Right kidney (tissue), 9 donors: Measurements from ENCODE around the gene C19orf25.
A peak's percentile ranks its signal among the peaks of the same experiment; 100 is the strongest.
"Not testable (repeated sequence)": the region's sequence is repeated elsewhere in the genome, so short reads cannot be mapped to it uniquely, and the experiment has no call there.

Source experiments
- DNase-seq: peaks from one replicate; pipeline ENCODE4 v3.0.0-alpha.2; 2016
- long read RNA-seq, 8 donors: transcript quantifications; one replicate each; lab custom pipeline, GENCODE V29; 2026

Gene C19orf25
- long read RNA-seq, donor 1, transcript C19orf25-211 (1 exons, 2,314 nt) = minor isoform, 13 of 50 reads
- long read RNA-seq, donor 1, transcript C19orf25-203 (3 exons, 1,837 nt) = major isoform, 23 of 50 reads
- long read RNA-seq, donor 1, transcript C19orf25-202 (2 exons, 2,403 nt) = minor isoform, 6 of 50 reads
- long read RNA-seq, donor 1, partial matches to known transcripts = 0 of 50 reads
- long read RNA-seq, donor 1, other reads (novel, unspliced or antisense) = 0 of 50 reads
- long read RNA-seq, donor 2, transcript C19orf25-211 (1 exons, 2,314 nt) = minor isoform, 7 of 57 reads
- long read RNA-seq, donor 2, transcript C19orf25-203 (3 exons, 1,837 nt) = major isoform, 15 of 57 reads
- long read RNA-seq, donor 2, partial matches to known transcripts = 28 of 57 reads
- long read RNA-seq, donor 2, other reads (novel, unspliced or antisense) = 0 of 57 reads
- long read RNA-seq, donor 3, transcript C19orf25-211 (1 exons, 2,314 nt) = major isoform, 5 of 12 reads
- long read RNA-seq, donor 3, partial matches to known transcripts = 0 of 12 reads
- long read RNA-seq, donor 3, other reads (novel, unspliced or antisense) = 0 of 12 reads
- long read RNA-seq, donor 4, transcript C19orf25-211 (1 exons, 2,314 nt) = minor isoform, 5 of 17 reads
- long read RNA-seq, donor 4, transcript C19orf25-203 (3 exons, 1,837 nt) = major isoform, 8 of 17 reads
- long read RNA-seq, donor 4, partial matches to known transcripts = 0 of 17 reads
- long read RNA-seq, donor 4, other reads (novel, unspliced or antisense) = 0 of 17 reads
- long read RNA-seq, donor 5, transcript C19orf25-203 (3 exons, 1,837 nt) = major isoform, 14 of 28 reads
- long read RNA-seq, donor 5, transcript C19orf25-211 (1 exons, 2,314 nt) = minor isoform, 7 of 28 reads
- long read RNA-seq, donor 5, partial matches to known transcripts = 0 of 28 reads
- long read RNA-seq, donor 5, other reads (novel, unspliced or antisense) = 0 of 28 reads
- long read RNA-seq, donor 6, transcript C19orf25-202 (2 exons, 2,403 nt) = minor isoform, 7 of 97 reads
- long read RNA-seq, donor 6, transcript C19orf25-203 (3 exons, 1,837 nt) = major isoform, 22 of 97 reads
- long read RNA-seq, donor 6, transcript C19orf25-211 (1 exons, 2,314 nt) = minor isoform, 15 of 97 reads
- long read RNA-seq, donor 6, partial matches to known transcripts = 38 of 97 reads
- long read RNA-seq, donor 6, other reads (novel, unspliced or antisense) = 14 of 97 reads
- long read RNA-seq, donor 7 = 0 reads
- long read RNA-seq, donor 8, transcript C19orf25-203 (3 exons, 1,837 nt) = major isoform, 15 of 24 reads
- long read RNA-seq, donor 8, transcript C19orf25-211 (1 exons, 2,314 nt) = minor isoform, 5 of 24 reads
- long read RNA-seq, donor 8, partial matches to known transcripts = 0 of 24 reads
- long read RNA-seq, donor 8, other reads (novel, unspliced or antisense) = 0 of 24 reads

DNA sequence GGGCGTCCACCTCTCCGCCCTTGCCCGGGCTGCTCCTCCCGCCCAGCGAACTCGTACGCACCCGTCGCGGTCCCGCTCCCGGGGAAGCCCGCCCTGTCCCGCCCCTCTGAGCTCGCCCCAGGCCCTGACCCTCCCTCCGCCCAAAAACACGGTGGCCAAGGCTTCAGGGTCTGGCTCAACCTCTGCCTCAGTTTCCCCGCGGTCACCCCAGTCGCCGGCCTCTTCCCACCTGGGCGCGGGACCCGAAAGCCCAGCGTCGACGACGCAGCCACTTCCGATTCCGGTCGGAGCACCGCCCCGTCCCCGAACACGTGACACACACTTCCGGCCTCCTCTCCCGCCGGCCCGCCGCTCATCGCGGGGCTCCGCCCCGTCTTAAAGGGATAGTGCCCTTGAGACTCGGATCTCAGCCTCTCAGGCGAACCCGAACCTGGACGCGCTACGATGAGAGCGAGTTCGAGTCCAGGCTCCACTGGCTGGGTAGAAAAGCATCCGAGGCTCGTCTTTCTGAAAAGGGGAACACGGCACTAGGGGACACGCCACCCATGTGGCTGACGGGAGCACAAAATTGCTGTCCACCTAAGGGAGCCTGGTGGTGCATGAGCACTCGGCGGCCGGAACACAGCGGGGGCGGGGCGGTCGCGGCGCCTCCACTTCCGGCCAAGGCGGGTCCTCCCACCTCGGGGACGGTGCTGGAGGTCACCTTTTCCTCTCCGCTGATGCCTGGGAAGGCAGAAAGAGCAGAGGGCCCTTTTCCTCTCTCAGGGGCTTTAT lies at the start of gene C19orf25:
Gene C19orf25, minus strand, starts transcription at position 282 of the 774 bp plus-strand sequence. CDS start 312 bp downstream, outside the sequence.
- peak; percentile 91 for DNase-seq

DNA sequence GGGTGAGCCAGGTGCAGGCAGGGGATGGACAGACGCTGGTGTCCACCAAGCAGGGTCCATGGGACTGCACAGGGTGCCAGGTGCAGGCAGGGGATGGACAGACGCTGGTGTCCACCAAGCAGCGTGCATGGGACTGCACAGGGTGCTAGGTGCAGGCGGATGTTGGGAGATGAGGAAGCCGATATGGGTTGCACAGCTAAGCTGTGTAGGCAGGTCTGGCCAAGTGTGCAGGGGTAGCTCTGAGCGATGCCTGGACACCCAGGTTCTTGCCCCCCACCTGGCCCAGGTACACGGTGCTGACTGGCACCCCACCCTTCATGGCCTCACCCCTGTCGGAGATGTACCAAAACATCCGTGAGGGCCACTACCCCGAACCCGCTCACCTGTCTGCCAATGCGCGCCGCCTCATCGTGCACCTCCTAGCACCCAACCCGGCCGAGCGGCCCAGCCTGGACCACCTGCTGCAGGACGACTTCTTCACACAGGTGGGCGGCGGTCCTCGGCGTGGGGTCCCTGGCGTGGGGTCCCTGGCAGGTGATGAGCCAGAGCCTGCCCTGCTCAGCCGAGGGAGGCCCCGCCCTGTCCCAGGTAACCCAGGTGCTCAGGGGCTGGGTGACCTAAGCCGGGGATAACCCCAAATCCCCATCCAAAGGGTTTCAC lies 48.8 kb upstream of the C19orf25 start:
- DNase-seq = no peak

DNA sequence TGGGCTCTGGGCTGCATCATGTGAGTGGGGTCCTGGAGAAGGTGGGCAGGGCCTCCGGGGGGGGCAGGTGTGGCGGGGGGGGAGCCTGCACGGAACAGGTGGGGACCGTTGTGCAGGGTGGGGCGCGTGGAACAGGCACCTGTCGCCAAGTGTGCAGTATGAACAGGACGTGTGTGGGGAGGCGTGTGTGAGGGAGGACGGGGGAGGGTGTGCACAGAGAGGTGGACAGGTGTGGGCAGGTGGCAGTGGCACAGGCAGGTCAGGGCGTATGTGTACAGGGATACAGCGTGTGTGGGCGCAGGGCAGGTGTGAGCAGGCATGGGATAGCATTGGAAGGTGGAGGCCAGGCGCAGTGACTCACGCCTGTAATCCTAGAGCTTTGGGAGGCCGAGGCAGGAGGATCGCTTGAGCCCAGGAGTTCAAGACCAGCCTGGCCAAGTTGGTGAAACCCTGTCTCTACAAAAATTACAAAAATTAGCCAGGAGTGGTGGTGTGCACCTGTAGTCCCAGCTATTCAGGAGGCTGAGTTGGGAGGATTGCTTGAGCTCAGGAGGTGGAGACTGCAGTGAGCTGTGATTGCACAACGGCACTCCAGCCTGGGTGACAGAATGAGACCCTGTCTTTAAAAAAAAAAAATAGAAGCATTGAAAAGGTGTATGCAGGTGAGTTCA lies 48.1 kb upstream of the C19orf25 start:
- no peak for DNase-seq

DNA sequence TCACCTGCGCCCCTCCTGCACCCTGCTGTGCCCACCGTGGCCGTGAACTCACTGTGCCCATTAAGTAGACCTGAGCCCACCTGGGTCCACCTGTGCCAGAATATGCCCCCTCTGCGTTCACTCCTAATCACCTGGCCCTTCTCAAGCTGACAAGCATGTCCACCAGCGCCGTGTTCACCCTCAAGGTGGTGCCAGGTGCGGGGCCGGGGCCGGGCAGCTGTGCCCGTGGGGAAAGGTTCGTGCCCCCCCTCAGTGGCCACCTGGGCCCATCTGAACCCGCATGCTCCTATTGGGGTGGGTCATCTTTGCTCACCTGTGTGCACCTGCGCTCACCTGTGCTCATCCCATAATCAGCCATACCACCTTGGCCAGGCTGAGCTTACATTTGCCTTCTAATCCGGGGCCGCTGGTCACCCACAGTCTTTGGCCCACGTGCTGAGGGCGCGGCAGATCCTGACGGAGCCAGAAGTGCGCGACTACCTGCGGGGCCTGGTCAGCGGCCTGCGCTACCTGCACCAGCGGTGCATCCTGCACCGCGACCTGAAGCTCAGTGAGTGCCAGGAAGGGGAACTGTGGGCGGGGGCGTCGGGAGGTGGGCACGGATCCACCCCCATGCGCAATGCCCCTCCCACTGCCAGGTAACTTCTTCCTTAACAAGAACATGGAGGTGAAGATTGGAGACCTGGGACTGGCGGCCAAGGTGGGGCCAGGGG lies 47.2 kb upstream of the C19orf25 start:
- no peak for DNase-seq

DNA sequence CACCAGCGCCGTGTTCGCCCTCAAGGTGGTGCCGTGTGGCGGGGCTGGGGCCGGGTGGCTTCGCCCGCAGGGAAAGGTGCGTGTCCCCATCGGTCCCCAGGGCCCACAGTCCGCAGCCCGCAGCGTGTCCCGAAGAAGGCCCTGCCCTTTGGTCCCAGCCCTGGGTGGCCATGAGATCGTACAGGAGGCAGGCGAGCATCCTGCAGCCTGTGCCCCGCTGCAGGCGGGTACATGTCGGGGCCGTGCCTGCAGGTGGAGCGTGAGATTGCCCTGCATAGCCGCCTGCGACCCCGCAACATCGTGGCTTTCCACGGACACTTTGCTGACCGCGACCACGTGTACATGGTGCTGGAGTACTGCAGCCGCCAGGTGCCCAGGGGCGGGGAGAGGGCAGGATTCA lies 46.3 kb upstream of the C19orf25 start:
- no peak for DNase-seq

DNA sequence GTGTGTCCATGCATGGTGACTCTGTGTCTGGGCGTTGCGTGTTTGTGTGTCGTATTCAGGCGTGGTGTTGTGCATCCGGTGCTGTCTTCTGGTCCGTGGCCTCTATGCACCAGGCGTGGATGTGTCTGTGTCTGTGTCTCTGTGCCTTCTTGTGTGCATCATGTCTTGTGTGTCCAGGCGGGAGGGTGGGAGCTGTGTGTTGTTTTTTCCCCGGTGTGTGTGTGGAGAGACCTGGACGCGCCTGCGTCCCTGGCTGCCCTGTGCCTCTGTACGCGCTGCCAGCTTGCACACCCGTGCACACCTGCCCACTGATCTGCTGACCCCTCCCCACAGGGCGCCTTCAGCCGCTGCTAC lies 45.9 kb upstream of the C19orf25 start:
- no peak for DNase-seq

DNA sequence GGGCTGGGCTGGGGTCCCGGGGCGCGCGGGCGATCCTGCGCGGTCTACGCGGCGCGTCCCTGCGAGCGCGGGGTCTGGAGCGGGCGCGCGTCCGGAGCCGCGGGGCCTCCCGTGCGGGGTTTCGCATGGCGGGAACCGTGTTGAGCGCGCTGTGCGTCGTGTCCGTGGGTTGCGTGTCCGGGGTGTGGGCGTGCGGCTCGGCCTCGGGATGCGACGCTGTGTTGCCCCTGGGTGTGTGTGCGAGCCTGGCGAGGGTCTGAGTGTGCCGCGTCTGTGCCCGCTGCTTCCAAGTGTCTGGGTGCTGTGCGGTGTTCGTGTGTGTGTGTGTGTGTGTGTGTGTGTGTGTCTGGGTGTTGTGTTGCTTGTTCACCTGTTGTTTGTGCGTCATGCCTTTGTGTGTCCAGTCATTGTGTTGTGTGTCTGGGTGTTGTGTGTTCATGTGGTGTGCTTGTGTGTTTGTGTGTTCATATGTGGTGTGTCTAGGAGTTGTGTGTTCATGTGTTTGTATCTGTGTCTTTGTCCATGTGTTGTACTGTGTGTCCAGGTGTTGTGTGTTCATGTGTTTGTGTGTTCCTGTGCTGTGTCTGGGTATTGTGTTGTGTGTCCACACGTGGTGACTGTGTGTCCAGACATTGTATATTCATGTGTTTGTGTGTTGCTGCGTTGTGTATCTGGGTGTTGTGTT lies 45.4 kb upstream of the C19orf25 start:
- no peak for DNase-seq

DNA sequence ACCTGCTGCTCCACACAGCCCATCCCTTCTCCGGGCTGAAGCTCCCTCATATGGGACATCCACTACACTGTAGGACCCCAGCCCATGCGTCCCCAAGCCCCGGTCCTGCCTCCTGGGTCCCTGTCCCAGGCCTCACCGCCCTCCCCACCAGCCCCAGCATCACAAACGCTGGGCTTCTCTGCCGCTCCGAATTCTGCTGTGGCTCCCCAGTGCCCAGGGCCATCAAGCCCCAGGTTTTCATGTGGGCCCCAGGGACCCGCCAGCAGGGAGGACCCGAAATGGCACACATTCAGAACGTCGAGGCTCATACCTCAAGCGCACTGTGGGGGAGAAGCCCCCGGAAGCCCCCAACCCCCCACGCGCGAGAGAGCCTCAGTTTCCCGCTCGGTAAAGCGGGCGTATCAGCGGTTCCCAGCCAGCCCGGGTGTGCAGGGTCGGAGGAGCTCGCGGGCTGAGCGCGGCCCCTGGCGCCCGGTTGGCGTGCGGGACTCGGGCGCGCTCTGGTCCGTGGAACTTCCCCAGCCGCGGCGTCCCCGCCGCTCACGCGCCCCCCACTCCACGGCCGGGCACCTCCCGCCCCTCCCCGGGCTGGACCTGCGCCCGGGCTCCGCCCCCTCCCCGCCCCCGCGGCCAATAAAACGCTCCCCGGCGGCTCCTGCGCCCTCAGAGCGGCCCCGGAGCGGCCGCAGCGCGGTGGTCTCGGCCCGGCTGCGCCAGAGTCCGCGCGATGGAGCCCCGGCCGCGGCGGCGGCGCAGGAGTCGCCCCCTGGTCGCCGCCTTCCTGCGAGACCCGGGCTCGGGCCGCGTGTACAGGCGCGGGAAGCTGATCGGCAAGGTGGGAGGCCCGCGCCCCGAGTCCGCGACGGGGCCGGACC lies 44.6 kb upstream of the C19orf25 start, which contains the start of gene PLK5:
Gene PLK5, plus strand, starts transcription at position 666 of the 875 bp plus-strand sequence. CDS start 2,920 bp downstream, outside the sequence.
- no peak for DNase-seq

DNA sequence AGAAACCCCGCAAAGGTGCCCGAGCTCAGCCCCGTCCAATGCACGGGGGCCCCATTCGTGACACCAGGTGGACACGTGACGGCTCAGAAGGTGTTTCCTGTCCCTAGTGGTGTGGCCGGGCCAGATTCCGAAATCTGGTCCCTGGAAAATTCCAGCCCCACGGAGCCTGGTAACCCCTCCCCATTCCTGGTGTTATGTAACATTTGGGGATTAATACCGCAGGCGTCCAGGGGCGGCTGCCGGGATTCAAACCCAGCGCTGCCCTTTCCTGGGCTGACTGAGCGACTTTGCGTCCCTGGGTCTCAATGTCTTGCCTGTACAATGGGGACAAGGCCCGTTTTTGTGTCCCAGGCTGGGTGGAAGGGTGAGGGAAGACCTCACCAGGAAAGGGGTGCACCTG lies 43.8 kb upstream of the C19orf25 start:
- DNase-seq = no peak

DNA sequence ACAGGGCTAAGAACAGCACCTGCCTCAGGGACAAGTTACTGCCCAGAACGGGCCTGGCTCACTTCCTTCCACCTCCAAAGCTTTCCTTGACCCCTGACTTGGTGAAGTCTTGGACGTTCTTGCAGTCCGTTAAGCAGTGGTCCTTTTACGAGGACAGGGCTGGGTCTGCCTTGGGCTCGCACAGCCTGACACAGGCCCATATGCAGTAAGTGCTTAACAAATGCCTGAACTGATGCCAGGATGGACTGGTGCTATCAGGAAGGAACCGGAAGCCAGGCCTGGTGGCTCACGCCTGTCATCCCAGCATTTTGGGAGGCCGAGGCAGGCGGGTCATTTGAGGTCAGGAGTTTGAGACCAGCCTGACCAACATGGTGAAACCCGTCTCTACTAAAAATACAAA lies 43.0 kb upstream of the C19orf25 start:
- no peak for DNase-seq

DNA sequence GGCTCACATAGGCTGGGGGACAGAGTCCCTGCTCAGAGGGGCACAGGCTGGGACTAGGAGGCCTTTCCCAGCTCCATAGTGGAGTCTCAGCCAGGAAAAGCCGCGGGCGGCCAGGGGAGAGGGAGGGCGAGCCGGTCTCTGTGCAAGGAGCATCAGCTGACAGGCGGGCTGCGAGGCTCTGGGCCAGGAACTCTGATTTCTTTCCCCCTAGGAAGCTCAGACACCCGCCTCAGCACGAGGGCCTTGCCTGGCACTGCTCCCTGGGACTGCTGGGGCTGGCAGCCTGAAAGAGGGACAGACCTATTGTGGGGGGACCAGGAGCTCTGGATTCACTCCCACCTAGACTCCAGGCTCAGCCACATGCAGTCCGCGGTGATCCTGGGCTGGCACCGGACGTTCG lies 42.6 kb upstream of the C19orf25 start:
- DNase-seq = no peak

DNA sequence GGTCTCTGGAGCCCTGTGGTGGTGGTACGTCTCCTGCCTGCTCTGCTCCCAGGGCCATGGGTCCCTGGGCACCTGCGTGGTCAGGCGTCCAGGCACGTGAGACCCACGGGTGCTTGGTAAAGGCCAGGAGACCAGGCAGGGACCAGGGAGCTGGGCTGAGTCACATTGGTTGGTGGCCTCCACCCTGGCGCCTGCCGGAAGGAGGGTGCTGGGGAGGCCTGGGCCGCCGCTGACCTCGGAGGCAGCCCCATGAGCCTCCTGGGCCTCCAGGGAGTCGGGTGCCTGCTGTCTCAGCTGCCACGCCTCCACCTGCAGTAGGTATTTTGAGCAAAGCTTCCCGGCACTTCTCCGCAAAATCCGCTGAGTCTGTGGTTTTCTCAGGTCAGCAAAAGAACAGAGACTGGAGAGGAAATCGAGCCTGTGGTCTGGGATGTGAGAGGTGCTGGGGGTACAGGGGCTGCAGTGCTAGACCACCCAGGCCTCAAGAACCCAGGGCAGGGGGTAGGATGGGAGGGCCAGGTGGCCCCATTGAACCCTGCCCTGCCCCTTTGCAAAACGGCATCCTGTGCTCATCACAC lies 41.3 kb upstream of the C19orf25 start:
- DNase-seq = no peak

DNA sequence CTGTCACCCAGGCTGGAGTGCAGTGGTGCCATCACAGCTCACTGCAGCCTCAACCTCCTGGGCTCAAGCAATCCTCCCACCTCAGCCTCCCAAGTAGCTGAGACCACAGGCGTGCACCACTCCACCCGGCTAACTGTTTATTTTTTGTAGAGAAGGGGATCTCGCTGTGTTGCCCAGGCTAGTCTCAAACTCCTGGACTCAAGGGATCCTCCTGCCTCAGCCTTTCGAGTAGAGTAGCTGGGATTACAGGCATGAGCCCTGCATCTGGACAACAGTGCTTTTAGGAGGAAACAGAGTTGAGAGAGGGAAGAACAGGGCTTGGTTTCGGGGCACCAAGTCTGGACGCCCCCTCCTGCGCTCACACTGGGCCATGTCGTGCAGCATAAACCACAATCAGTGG lies 40.8 kb upstream of the C19orf25 start:
- DNase-seq = not testable (repeated sequence)

DNA sequence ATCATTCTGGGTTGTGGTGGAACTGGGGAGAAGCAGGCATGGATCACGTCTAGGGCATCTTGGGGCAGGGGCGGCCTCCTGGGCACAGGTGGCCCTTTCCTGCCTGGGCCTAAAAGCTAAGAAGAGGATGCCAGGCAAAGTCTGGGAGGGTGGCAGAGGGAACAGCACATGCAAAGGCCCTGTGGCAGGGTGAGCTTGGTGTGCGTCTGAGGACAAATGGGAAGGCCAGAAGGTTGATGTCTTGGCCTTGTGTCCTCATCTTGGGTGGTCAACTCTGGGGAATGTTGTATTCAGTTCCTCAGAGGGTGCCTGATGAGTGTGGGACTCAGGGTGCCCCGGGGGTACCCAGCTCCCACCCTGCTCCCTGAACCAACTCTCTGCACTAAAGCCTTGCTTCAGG lies 39.5 kb upstream of the C19orf25 start:
- DNase-seq = no peak

DNA sequence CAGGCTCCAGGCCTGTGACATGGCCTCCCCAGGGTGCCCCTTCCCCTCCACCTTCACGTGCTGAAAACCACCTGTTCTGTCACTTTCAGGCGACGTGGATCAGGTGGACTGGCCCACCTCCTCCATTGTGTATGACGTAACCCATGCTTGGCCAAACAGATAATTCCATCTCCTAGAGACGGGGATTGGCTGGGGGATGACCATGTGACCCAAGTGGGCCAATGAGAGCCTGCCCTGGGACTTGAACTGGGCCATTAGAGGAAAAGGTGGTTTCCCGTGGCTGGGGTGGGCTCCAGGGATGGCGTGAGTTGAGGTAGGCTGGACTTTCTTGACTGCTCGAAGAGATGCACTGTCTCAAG lies 37.4 kb upstream of the C19orf25 start:
- DNase-seq = no peak

DNA sequence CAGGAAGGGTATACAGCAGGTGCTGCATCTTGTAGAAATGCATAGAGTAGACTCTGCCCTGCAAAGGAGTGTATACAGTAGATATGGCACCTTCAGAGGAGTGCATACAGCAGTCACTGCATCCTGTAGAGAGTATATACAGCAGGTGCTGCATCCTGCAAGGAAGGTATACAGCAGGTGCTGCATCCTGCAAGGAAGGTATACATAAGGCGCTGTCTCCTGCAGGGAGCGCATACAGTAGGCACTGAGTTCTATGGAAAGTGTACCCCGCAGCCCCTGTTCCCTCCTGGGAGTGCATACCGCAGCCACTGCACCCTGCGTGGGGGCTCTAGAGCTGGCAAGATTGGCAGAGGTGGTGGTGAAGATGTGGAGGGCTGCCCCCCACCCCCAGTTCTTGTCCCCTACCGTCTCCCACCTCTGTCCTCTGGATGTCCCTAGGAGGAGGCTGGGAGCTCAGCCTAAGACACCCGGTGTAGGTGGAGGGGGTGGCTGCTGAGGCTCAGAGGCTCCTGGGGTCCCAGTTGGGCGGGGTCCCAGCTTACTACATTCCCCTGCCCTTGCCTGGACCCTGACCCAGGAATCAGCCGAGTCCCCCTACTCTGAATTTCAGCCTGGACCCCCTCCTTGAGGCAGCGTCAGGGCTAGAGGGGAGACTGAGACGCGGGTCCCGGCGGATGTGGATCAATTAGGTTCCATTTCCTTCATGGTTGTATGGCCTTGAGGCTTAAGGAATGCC lies 36.1 kb upstream of the C19orf25 start:
- DNase-seq = no peak

DNA sequence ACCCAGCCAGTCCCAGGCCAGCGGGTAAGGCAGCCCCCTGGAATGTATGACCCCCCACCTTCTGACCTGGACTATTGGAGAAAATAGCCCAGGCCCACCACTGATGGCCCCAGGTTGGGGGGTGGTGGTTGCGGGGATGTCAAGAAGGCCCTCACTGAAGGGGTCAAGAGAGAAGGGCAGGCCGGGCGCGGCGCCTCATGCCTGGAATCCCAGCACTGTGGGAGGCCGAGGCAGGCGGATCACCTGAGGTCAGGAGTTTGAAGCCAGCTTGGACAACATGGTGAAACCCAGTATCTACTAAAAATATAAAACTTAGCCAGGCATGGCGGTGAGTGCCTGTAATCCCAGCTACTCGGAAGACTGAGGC lies 35.3 kb upstream of the C19orf25 start:
- DNase-seq = no peak
